MCF 10A (cell line): ENCODE measurements around the gene BMAL1. TPM values are rescaled to one million over a fixed set of nuclear protein-coding genes. Genes with fewer than 3 reads are reported as not detected.
"Not testable (repeated sequence)": the region's sequence is repeated elsewhere in the genome, so short reads cannot be mapped to it uniquely, and the experiment has no call there.

Experiments used
- BruUV-seq: library from RNA; stranded (reverse); fragments of 400-500 nt; replicated peaks from 2 replicates; lab custom pipeline; 2021; lab: Mats Ljungman, UMichigan
- CTCF ChIA-PET: fragments of 300-600 bp; sonication (Branson Sonifier 250); formaldehyde crosslinking; extraction: SDS; loops from one replicate; lab custom pipeline; 2021; ENCODE audit warnings: antibody characterized with exemption, inconsistent platforms; lab: Yijun Ruan, JAX
- POLR2A ChIA-PET: fragments of 300-600, 350-650 bp; sonication (Branson Sonifier 250); formaldehyde crosslinking; extraction: SDS; loops from one replicate; lab custom pipeline; 2020; ENCODE audit warnings: antibody characterized with exemption, inconsistent platforms; lab: Yijun Ruan, JAX
- DNase-seq: peaks from one replicate; pipeline ENCODE4 v3.0.0-alpha.2; 2018; ENCODE audit not compliant: unreplicated experiment
- H3K27ac Mint-ChIP-seq: one replicate; pipeline ENCODE4 v1.8.0; 2022; ENCODE audit warnings: mild to moderate bottlenecking, low read depth, mixed read lengths; ENCODE audit not compliant: unreplicated experiment
- H3K27me3 Mint-ChIP-seq: one replicate; pipeline ENCODE4 v1.8.0; 2022; ENCODE audit warnings: mixed read lengths; ENCODE audit not compliant: insufficient read depth, unreplicated experiment
- H3K36me3 Mint-ChIP-seq: one replicate; pipeline ENCODE4 v1.8.0; 2022; ENCODE audit warnings: mild to moderate bottlenecking, moderate library complexity, mixed read lengths; ENCODE audit not compliant: insufficient read depth, unreplicated experiment
- H3K4me1 Mint-ChIP-seq: one replicate; pipeline ENCODE4 v1.8.0; 2022; ENCODE audit warnings: mixed read lengths; ENCODE audit not compliant: insufficient read depth, unreplicated experiment
- H3K4me3 Mint-ChIP-seq: one replicate; pipeline ENCODE4 v1.8.0; 2022; ENCODE audit warnings: mild to moderate bottlenecking, moderate library complexity, mixed read lengths; ENCODE audit not compliant: unreplicated experiment
- H3K9me3 Mint-ChIP-seq: one replicate; pipeline ENCODE4 v1.8.0; 2022; ENCODE audit warnings: mixed read lengths; ENCODE audit not compliant: unreplicated experiment
- CTCF ChIP-seq: fragments of 200-600 bp; IDR thresholded peaks from one replicate; pipeline ENCODE4 v1.8.0; 2022; ENCODE audit warnings: antibody characterized with exemption, mild to moderate bottlenecking; ENCODE audit not compliant: unreplicated experiment
- intact Hi-C: fragments of 100-400 bp; cut with micrococcal nuclease; formaldehyde crosslinking; loops from 2 replicates; pipeline ENCODE4 v1.14.1; 2022
- total RNA-seq: library from RNA; stranded (reverse); gene quantifications from 2 replicates; pipeline ENCODE4 v1.2.3, GENCODE V29; 2022

BMAL1 gene
- total RNA-seq, 1 experiment from 2014 or later = 88.4 TPM

GRCh38 chr11:13384908-13385640 is 107.5 kb downstream of the BMAL1 start:
- BruUV-seq = no TSS peak
- Mint-ChIP-seq H3K4me3 (no peak overlapping the region), H3K9me3 (no peaks in the 10 kb centered on the region), H3K4me1 (no peaks in the 10 kb centered on the region), H3K27ac (no peak overlapping the region), H3K27me3 (no peaks in the 10 kb centered on the region), H3K36me3 (peaks cover 91% of the 10 kb centered on the region)
- POLR2A ChIA-PET = interaction anchor here (0.6 to 5.3 kb wide), 6 partner anchors 76 to 1070 kb away, joined by 3 to 23 read pairs (median 5); partner anchors contain the start of gene BTBD10
- intact Hi-C loops = loop anchor here (1.0 to 2.0 kb wide), 2 partner anchors 82 to 175 kb away; no protein-coding TSS in a partner anchor
- TF ChIP-seq CTCF = peak; percentile 58
- CTCF ChIA-PET = interaction anchor here (0.5 to 9.6 kb wide), 29 partner anchors 9 to 427 kb away, joined by 3 to 82 read pairs (median 4); partner anchors contain the start of gene BTBD10
- peak; percentile 34 for DNase-seq

GRCh38 chr11:13386567-13386966 is 109.0 kb downstream of the BMAL1 start:
- no peaks in the 10 kb centered on the region for H3K9me3 Mint-ChIP-seq
- no peak overlapping the region for H3K4me3 Mint-ChIP-seq
- no peak for DNase-seq
- H3K27ac Mint-ChIP-seq = no peak overlapping the region
- H3K27me3 Mint-ChIP-seq = no peaks in the 10 kb centered on the region
- BruUV-seq = no TSS peak
- ChIA-PET CTCF (interaction anchor here (0.8 to 9.6 kb wide), 12 partner anchors 11 to 203 kb away, joined by 3 to 82 read pairs (median 6); partner anchors contain the start of gene BTBD10), POLR2A (interaction anchor here (1.5 to 3.8 kb wide), 3 partner anchors 11 to 178 kb away, joined by 4 to 12 read pairs (median 11); partner anchors contain the start of gene BTBD10)
- H3K4me1 Mint-ChIP-seq = no peaks in the 10 kb centered on the region
- peaks cover 81% of the 10 kb centered on the region for H3K36me3 Mint-ChIP-seq
- TF ChIP-seq CTCF = no peak
- intact Hi-C loops = no loop called here

GRCh38 chr11:13388741-13389140 is 111.2 kb downstream of the BMAL1 start:
- intact Hi-C loops = no loop called here
- H3K4me3 Mint-ChIP-seq = no peak overlapping the region
- H3K4me1 Mint-ChIP-seq = no peaks in the 10 kb centered on the region
- ChIA-PET POLR2A (interaction anchor here (0.6 to 3.8 kb wide), 4 partner anchors 11 to 298 kb away, joined by 3 to 12 read pairs (median 4); partner anchors contain the start of gene BTBD10), CTCF (interaction anchor here (0.6 to 9.6 kb wide), 6 partner anchors 10 to 1079 kb away, joined by 3 to 82 read pairs (median 4); partner anchors contain the start of gene BTBD10)
- H3K27me3 Mint-ChIP-seq = no peaks in the 10 kb centered on the region
- H3K9me3 Mint-ChIP-seq = no peaks in the 10 kb centered on the region
- DNase-seq = no peak
- TF ChIP-seq CTCF = no peak
- H3K27ac Mint-ChIP-seq = no peak overlapping the region
- H3K36me3 Mint-ChIP-seq = peaks cover 72% of the 10 kb centered on the region
- BruUV-seq = no TSS peak

GRCh38 chr11:13391217-13391616 is 113.6 kb downstream of the BMAL1 start:
- Mint-ChIP-seq H3K4me3 (no peak overlapping the region), H3K4me1 (no peaks in the 10 kb centered on the region), H3K9me3 (no peaks in the 10 kb centered on the region), H3K27ac (no peak overlapping the region), H3K27me3 (no peaks in the 10 kb centered on the region), H3K36me3 (peaks cover 50% of the 10 kb centered on the region)
- ChIA-PET CTCF (interaction anchor here (9.6 kb wide), 1 partner anchor 74 kb away, joined by 82 read pairs; the partner anchor contains the start of gene BTBD10), POLR2A (interaction anchor here (0.8 kb wide), 1 partner anchor 112 kb away, joined by 3 read pairs; no protein-coding TSS in a partner anchor)
- intact Hi-C loops = no loop called here
- no TSS peak for BruUV-seq
- DNase-seq = no peak
- no peak for TF ChIP-seq CTCF

GRCh38 chr11:13398335-13398734 is 120.7 kb downstream of the BMAL1 start:
- H3K27me3 Mint-ChIP-seq, H3K27ac Mint-ChIP-seq, H3K9me3 Mint-ChIP-seq, POLR2A ChIA-PET, BruUV-seq, intact Hi-C loops, DNase-seq, H3K4me1 Mint-ChIP-seq, CTCF ChIA-PET, H3K4me3 Mint-ChIP-seq: not testable (repeated sequence)
- H3K36me3 Mint-ChIP-seq = peaks cover 26% of the 10 kb centered on the region
